ENCODE results near the gene ARFGAP1.

DNA sequence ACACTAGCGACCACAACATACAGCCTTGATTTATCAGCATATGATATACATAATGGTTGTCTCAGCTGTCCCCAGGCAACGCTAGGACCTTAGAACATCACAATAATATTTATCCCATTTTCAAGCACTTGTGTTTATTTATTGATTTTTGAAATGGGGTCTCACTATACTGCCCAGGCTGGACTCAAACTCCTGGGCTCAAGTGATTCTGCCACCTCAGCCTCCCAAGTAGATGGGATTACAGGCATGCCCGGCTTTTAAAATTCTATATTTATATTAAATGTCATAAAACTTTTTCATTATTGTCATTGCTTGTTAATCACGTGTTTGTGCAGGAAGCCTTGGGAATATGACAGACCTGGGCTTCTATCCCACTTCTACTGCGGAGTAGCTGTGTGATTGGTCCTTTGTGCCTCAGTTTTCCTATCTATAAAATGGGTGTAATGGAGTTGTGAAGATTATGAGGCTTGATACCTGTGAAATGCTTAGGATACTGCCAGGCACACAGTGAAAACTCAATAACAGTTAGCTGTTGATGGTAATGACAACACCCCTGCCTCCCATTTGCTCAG, 30.6 kb downstream of the ARFGAP1 start:
- TF ChIP-seq, protein P1, sequence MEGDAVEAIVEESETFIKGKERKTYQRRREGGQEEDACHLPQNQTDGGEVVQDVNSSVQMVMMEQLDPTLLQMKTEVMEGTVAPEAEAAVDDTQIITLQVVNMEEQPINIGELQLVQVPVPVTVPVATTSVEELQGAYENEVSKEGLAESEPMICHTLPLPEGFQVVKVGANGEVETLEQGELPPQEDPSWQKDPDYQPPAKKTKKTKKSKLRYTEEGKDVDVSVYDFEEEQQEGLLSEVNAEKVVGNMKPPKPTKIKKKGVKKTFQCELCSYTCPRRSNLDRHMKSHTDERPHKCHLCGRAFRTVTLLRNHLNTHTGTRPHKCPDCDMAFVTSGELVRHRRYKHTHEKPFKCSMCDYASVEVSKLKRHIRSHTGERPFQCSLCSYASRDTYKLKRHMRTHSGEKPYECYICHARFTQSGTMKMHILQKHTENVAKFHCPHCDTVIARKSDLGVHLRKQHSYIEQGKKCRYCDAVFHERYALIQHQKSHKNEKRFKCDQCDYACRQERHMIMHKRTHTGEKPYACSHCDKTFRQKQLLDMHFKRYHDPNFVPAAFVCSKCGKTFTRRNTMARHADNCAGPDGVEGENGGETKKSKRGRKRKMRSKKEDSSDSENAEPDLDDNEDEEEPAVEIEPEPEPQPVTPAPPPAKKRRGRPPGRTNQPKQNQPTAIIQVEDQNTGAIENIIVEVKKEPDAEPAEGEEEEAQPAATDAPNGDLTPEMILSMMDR (IDR thresholded peaks at IDR 0.05): no peak
- TF ChIP-seq POLR2A (IDR thresholded peaks at IDR 0.05): no peak
